Mucosa of descending colon (tissue), 3 donors: ENCODE results near the gene ZNF677. TPM values are rescaled to one million over a fixed set of nuclear protein-coding genes. Genes with fewer than 3 reads are reported as not detected.
"Not testable (repeated sequence)": the region's sequence is repeated elsewhere in the genome, so short reads cannot be mapped to it uniquely, and the experiment has no call there.

Source experiments
- ATAC-seq: fragments of 200-7000 bp; cut with Tn5 transposase; one replicate; pipeline ENCODE4 v1.9.1; 2020; ENCODE audit warnings: mild to moderate bottlenecking, moderate library complexity
- DNase-seq, 3 donors: peaks; one replicate each; pipeline ENCODE4 v3.0.0-alpha.2; 2020
- H3K36me3 ChIP-seq: fragments of 200-600 bp; one replicate; pipeline ENCODE4 v1.8.0; 2021; ENCODE audit warnings: low read depth, mild to moderate bottlenecking
- H3K4me1 ChIP-seq: fragments of 200-600 bp; one replicate; pipeline ENCODE4 v1.8.0; 2021; ENCODE audit warnings: low read depth, mild to moderate bottlenecking
- H3K4me3 ChIP-seq: fragments of 200-600 bp; one replicate; pipeline ENCODE4 v1.8.0; 2021; ENCODE audit warnings: mild to moderate bottlenecking
- H3K9me3 ChIP-seq: fragments of 200-600 bp; one replicate; pipeline ENCODE4 v1.8.0; 2021; ENCODE audit warnings: mild to moderate bottlenecking
- CTCF ChIP-seq: fragments of 200-600 bp; IDR thresholded peaks from one replicate; pipeline ENCODE4 v1.8.0; 2022; ENCODE audit warnings: antibody characterized with exemption, mild to moderate bottlenecking
- intact Hi-C, 2 donors: fragments of 100-400 bp; cut with DNase I in 1 of 2; cut with micrococcal nuclease in 1 of 2; formaldehyde crosslinking; loops; one replicate each; pipeline versions ENCODE4 v1.11.0 to v1.11.1; 2022; cut with DNase I, micrococcal nuclease
- total RNA-seq, 3 donors: library from RNA; stranded (reverse); fragmentation: NEBNext Ultra II Directional in 2 of 3; extraction: Animal tissue kit (Norgen Biotek cat#: 25700) in 2 of 3; gene quantifications; one replicate each; pipeline versions ENCODE4 v1.2.1 to v1.2.4, GENCODE V29; 2021 to 2023
- donor health status: DM: no; HTN: no; CAD: no; lungs with moderate emphysema.
- donor health status: DM: no; HTN: no; CAD: no.
- donor health status: DM: no; HTN: yes; CAD: no.

ZNF677 gene
- total RNA-seq, 3 donors from 2014 or later = 4.6 to 18.3 (median 6.7) TPM

- Histone ChIP-seq H3K4me3 (no peak overlapping the region), H3K9me3 (peaks cover 8% of the 10 kb centered on the region), H3K36me3 (no peaks in the 10 kb centered on the region), H3K4me1 (peaks cover 15% of the 10 kb centered on the region)
- no peak for DNase-seq
- no peak for ATAC-seq
- intact Hi-C loops = no loop called here
- TF ChIP-seq CTCF = no peak
These were observed 61.0 kb downstream of the ZNF677 start for GRCh38 chr19:53193535-53194222.

- no peaks in the 10 kb centered on the region for H3K36me3 ChIP-seq
- no peak for TF ChIP-seq CTCF
- peak; percentile 83 for ATAC-seq
- peaks cover 13% of the 10 kb centered on the region for H3K4me1 ChIP-seq
- intact Hi-C loops = no loop called here
- peak within 1 kb of the TSS; percentile 51 for H3K4me3 ChIP-seq
- H3K9me3 ChIP-seq = peaks cover 2% of the 10 kb centered on the region
- peak; percentile 90 to 92 (median 91) for DNase-seq
These were observed 61.7 kb downstream of the ZNF677 start, which contains the start of gene ZNF665 for GRCh38 chr19:53192771-53193534. Gene ZNF665 (minus strand): TSS chr19:53193358. CDS start chr19:53182898, 10,460 bp downstream.

GRCh38 chr19:53190253-53190652 lies 64.4 kb downstream of the ZNF677 start:
- intact Hi-C loops = no loop called here

GRCh38 chr19:53189691-53190198 lies 64.9 kb downstream of the ZNF677 start:
- ATAC-seq, DNase-seq, H3K4me1 ChIP-seq, H3K36me3 ChIP-seq, H3K4me3 ChIP-seq, H3K9me3 ChIP-seq, intact Hi-C loops: not testable (repeated sequence)

More at GRCh38 chr19:53190253-53190652, 64.4 kb downstream of the ZNF677 start:
- peaks cover 5% of the 10 kb centered on the region for H3K4me1 ChIP-seq
- DNase-seq = no peak
- H3K36me3 ChIP-seq = no peaks in the 10 kb centered on the region
- no peaks in the 10 kb centered on the region for H3K9me3 ChIP-seq
- ATAC-seq = no peak
- TF ChIP-seq CTCF = no peak
- H3K4me3 ChIP-seq = no peak overlapping the region

Other genes with a start within 250 kb of the ZNF677 start
- not detected for gene ERVV-1, start 241.0 kb downstream of the ZNF677 start, total RNA-seq
- gene ERVV-2, start 210.1 kb downstream of the ZNF677 start, total RNA-seq = not detected
- 10 to 100 TPM; 19.9 to 28.6 (median 28.0) TPM for gene ZNF160, start 151.5 kb downstream of the ZNF677 start, total RNA-seq
- gene ZNF415, start 122.0 kb downstream of the ZNF677 start, total RNA-seq = 10 to 100 TPM in 1 of 3 donors, 1 to 10 TPM in 2; 5.3 to 14.0 (median 6.6) TPM
- gene ZNF347, start 95.8 kb downstream of the ZNF677 start, total RNA-seq = 10 to 100 TPM in 1 of 3 donors, 1 to 10 TPM in 2; 6.9 to 12.9 (median 8.8) TPM
- gene ZNF665, start 61.5 kb downstream of the ZNF677 start, total RNA-seq = 1 to 10 TPM; 3.2 to 4.7 (median 3.2) TPM
- not detected for gene VN1R2, start 3.4 kb upstream of the ZNF677 start, total RNA-seq
- gene VN1R4, start 12.8 kb upstream of the ZNF677 start, total RNA-seq = not detected
- gene ZNF845, start 78.9 kb upstream of the ZNF677 start, total RNA-seq = 1 to 10 TPM; 6.1 to 7.9 (median 7.6) TPM
- gene ZNF525, start 110.8 kb upstream of the ZNF677 start, total RNA-seq = 10 to 100 TPM; 11.9 to 18.3 (median 16.5) TPM
- 10 to 100 TPM; 10.1 to 16.8 (median 11.6) TPM for gene ZNF765, start 140.3 kb upstream of the ZNF677 start, total RNA-seq
- 10 to 100 TPM in 1 of 3 donors, 1 to 10 TPM in 2; 6.8 to 11.1 (median 8.8) TPM for gene ZNF761, start 177.1 kb upstream of the ZNF677 start, total RNA-seq
- 1 to 10 TPM; 3.7 to 4.5 (median 4.1) TPM for gene ZNF813, start 212.9 kb upstream of the ZNF677 start, total RNA-seq